ENCODE data around the gene CHD9.

DNA sequence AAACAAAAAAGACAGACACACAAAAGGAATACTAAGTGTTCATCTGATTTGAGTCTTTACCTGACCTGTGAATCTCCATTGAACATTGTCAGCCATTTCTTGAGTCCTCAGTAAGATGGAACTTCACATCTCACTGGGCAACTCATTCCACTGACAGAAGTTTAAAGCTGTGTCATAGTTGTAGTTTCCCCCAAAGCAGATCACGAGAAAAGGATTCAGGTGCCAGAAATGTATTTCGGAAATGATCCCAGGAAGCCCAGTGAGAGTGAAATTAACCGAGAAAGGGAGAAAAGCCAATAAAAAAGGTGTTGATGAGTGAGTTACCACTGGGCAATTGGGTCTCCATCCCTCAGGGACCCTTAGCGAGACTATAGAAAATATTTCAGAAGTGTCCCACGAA lies 6.5 kb downstream of the CHD9 start:
- TF ChIP-seq POLR2A (IDR thresholded peaks at IDR 0.05; ENCODE audit: low read depth) (no peak), POLR2AphosphoS5 (IDR thresholded peaks at IDR 0.05) (no peak), EP300 (IDR thresholded peaks at IDR 0.05) (no peak)
- TF ChIP-seq, protein P1, sequence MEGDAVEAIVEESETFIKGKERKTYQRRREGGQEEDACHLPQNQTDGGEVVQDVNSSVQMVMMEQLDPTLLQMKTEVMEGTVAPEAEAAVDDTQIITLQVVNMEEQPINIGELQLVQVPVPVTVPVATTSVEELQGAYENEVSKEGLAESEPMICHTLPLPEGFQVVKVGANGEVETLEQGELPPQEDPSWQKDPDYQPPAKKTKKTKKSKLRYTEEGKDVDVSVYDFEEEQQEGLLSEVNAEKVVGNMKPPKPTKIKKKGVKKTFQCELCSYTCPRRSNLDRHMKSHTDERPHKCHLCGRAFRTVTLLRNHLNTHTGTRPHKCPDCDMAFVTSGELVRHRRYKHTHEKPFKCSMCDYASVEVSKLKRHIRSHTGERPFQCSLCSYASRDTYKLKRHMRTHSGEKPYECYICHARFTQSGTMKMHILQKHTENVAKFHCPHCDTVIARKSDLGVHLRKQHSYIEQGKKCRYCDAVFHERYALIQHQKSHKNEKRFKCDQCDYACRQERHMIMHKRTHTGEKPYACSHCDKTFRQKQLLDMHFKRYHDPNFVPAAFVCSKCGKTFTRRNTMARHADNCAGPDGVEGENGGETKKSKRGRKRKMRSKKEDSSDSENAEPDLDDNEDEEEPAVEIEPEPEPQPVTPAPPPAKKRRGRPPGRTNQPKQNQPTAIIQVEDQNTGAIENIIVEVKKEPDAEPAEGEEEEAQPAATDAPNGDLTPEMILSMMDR (IDR thresholded peaks at IDR 0.05), result no peak
